ENCODE measurements around the gene TTLL4. TPM values are rescaled to one million over a fixed set of nuclear protein-coding genes. Genes with fewer than 3 reads are reported as not detected.

Gene TTLL4
- total and polyA plus RNA-seq, 8 donors: 26.0 to 52.0 (median 41.3) TPM

GRCh38 chr2:218788529-218789255 is 78.1 kb downstream of the TTLL4 start:
- intact Hi-C loops (cut with DNase I): no loop called here
- H3K4me3 ChIP-seq: no peak overlapping the region
- peaks cover 0 to 4% of the 10 kb centered on the region in 2 donors for H3K4me1 ChIP-seq
- H3K9me3 ChIP-seq: no peaks in the 10 kb centered on the region
- no peaks in the 10 kb centered on the region for H3K36me3 ChIP-seq
- TF ChIP-seq CTCF (IDR thresholded peaks at IDR 0.05): no peak
- no peak overlapping the region for H3K27ac ChIP-seq
- no peak for ATAC-seq
- DNase-seq: no peak
- peaks cover 0 to 3% of the 10 kb centered on the region in 2 donors for H3K27me3 ChIP-seq

- Histone ChIP-seq H3K36me3 (no peaks in the 10 kb centered on the region), H3K27me3 (no peaks in the 10 kb centered on the region), H3K9me3 (no peaks in the 10 kb centered on the region), H3K27ac (no peak overlapping the region), H3K4me3 (no peak overlapping the region), H3K4me1 (no peaks in the 10 kb centered on the region)
- intact Hi-C loops (cut with DNase I): no loop called here
- ATAC-seq (no peak), DNase-seq (no peak)
- TF ChIP-seq CTCF (IDR thresholded peaks at IDR 0.05): no peak
Observed at GRCh38 chr2:218792433-218792832, 81.8 kb downstream of the TTLL4 start.

GRCh38 chr2:218796691-218797090 is 86.1 kb downstream of the TTLL4 start:
- TF ChIP-seq CTCF (IDR thresholded peaks at IDR 0.05): no peak
- no peaks in the 10 kb centered on the region for H3K36me3 ChIP-seq
- H3K27me3 ChIP-seq: no peaks in the 10 kb centered on the region
- ATAC-seq: no peak
- no peak overlapping the region for H3K27ac ChIP-seq
- intact Hi-C loops (cut with DNase I): no loop called here
- no peak overlapping the region for H3K4me3 ChIP-seq
- H3K4me1 ChIP-seq: no peaks in the 10 kb centered on the region
- no peak for DNase-seq
- no peaks in the 10 kb centered on the region for H3K9me3 ChIP-seq

- Histone ChIP-seq H3K36me3 (no peaks in the 10 kb centered on the region), H3K27ac (no peak overlapping the region), H3K4me3 (no peak overlapping the region), H3K27me3 (no peaks in the 10 kb centered on the region), H3K9me3 (peaks cover 0 to 2% of the 10 kb centered on the region in 2 donors), H3K4me1 (peaks cover 0 to 13% of the 10 kb centered on the region in 2 donors)
- no peak for TF ChIP-seq CTCF (IDR thresholded peaks at IDR 0.05)
- no peak for DNase-seq
- intact Hi-C loops (cut with DNase I): no loop called here
- no peak for ATAC-seq
Observed at GRCh38 chr2:218798767-218799504, 88.3 kb downstream of the TTLL4 start.

- H3K4me3 ChIP-seq: no peak overlapping the region
- ATAC-seq (no peak), DNase-seq (no peak)
- peaks cover 0 to 12% of the 10 kb centered on the region in 2 donors for H3K9me3 ChIP-seq
- no peak overlapping the region for H3K27ac ChIP-seq
- peaks cover 0 to 13% of the 10 kb centered on the region in 2 donors for H3K4me1 ChIP-seq
- intact Hi-C loops (cut with DNase I): no loop called here
- TF ChIP-seq CTCF (IDR thresholded peaks at IDR 0.05): no peak
- no peaks in the 10 kb centered on the region for H3K27me3 ChIP-seq
- H3K36me3 ChIP-seq: no peaks in the 10 kb centered on the region
Observed at GRCh38 chr2:218799990-218800389, 89.4 kb downstream of the TTLL4 start.

Measured in left lung (tissue), 10 donors.